Loucy (cell line): ENCODE data around the gene TMED9.

Source experiments
- EZH2phosphoT487 ChIP-seq: fragments of 200-600 bp; IDR thresholded peaks from 2 replicates; pipeline ENCODE4 v1.6.1; 2018; ENCODE audit warnings: antibody characterized with exemption, mild to moderate bottlenecking, moderate library complexity, borderline replicate concordance
- TF ChIP-seq, protein P1 (sequence below): fragments of 200-600 bp; sonication (generic); conservative IDR thresholded peaks from 2 replicates; pipeline ENCODE4 v1.5.1; 2014; ENCODE audit warnings: mild to moderate bottlenecking, antibody characterized with exemption, low read length

GRCh38 chr5:177593511-177593910, 1.5 kb downstream of the TMED9 start:
- TF ChIP-seq, protein P1, sequence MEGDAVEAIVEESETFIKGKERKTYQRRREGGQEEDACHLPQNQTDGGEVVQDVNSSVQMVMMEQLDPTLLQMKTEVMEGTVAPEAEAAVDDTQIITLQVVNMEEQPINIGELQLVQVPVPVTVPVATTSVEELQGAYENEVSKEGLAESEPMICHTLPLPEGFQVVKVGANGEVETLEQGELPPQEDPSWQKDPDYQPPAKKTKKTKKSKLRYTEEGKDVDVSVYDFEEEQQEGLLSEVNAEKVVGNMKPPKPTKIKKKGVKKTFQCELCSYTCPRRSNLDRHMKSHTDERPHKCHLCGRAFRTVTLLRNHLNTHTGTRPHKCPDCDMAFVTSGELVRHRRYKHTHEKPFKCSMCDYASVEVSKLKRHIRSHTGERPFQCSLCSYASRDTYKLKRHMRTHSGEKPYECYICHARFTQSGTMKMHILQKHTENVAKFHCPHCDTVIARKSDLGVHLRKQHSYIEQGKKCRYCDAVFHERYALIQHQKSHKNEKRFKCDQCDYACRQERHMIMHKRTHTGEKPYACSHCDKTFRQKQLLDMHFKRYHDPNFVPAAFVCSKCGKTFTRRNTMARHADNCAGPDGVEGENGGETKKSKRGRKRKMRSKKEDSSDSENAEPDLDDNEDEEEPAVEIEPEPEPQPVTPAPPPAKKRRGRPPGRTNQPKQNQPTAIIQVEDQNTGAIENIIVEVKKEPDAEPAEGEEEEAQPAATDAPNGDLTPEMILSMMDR = no peak
- no peak for TF ChIP-seq EZH2phosphoT487
